ENCODE results near the gene ADCYAP1R1.

DNA sequence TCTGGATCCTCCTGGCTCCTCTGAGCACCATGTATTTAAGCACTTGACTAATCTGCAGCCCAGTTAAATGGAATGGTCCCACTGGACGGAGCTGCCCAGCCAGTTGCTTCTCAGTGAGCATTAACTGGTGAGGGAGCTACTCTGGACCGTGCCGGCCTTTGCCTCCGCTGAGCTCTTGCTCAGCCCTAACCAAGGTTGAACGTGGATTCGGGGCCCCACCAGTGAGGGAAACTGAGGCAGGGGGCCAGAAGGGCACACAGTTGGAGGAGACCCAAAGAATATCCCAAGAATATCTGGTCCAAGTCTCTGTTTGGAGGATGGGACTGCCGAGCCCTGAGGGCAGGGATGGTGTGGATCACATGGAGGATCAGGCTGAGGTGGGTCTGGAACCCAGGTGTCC, 13.7 kb downstream of the ADCYAP1R1 start:
- TF ChIP-seq, protein P1, sequence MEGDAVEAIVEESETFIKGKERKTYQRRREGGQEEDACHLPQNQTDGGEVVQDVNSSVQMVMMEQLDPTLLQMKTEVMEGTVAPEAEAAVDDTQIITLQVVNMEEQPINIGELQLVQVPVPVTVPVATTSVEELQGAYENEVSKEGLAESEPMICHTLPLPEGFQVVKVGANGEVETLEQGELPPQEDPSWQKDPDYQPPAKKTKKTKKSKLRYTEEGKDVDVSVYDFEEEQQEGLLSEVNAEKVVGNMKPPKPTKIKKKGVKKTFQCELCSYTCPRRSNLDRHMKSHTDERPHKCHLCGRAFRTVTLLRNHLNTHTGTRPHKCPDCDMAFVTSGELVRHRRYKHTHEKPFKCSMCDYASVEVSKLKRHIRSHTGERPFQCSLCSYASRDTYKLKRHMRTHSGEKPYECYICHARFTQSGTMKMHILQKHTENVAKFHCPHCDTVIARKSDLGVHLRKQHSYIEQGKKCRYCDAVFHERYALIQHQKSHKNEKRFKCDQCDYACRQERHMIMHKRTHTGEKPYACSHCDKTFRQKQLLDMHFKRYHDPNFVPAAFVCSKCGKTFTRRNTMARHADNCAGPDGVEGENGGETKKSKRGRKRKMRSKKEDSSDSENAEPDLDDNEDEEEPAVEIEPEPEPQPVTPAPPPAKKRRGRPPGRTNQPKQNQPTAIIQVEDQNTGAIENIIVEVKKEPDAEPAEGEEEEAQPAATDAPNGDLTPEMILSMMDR (conservative IDR thresholded peaks at IDR 0.05 in 1 of 2, IDR thresholded peaks at IDR 0.05 in 1 of 2; ENCODE audit: extremely low read depth in 1 of 2, insufficient read depth in 1 of 2, low read depth in 1 of 2, low read length in 2 of 2): no peak
- no peak for TF ChIP-seq EZH2 (IDR thresholded peaks at IDR 0.05; ENCODE audit: borderline replicate concordance, low read length)

All from mammary epithelial cell (primary cell).